DND-41 (cell line): Measurements from ENCODE around the gene SLC5A4.
A peak's percentile ranks its signal among the peaks of the same experiment; 100 is the strongest.
"Not testable (repeated sequence)": the region's sequence is repeated elsewhere in the genome, so short reads cannot be mapped to it uniquely, and the experiment has no call there.

Experiments used
- ATAC-seq: fragments of 200-7000 bp; cut with Tn5 transposase; 3 replicates; pipeline ENCODE4 v1.9.1; 2021; ENCODE audit warnings: low read depth; ENCODE audit not compliant: insufficient read depth
- DNase-seq: peaks from one replicate; pipeline ENCODE4 v3.0.0-alpha.2; 2020
- H2AFZ ChIP-seq: 2 replicates; pipeline ENCODE4 v1.6.0; 2012; ENCODE audit warnings: low read depth, low read length
- H3K27ac ChIP-seq: 2 replicates; pipeline ENCODE4 v1.5.1; 2012; ENCODE audit warnings: low read length, inconsistent platforms
- H3K27me3 ChIP-seq: fragments of 200-600 bp; sonication (generic); 2 replicates; pipeline ENCODE4 v1.6.0; 2012; ENCODE audit warnings: low read length, mild to moderate bottlenecking, inconsistent platforms; ENCODE audit not compliant: insufficient read depth, poor library complexity
- H3K36me3 ChIP-seq: 2 replicates; pipeline ENCODE4 v1.5.1; 2012; ENCODE audit warnings: low read length, inconsistent platforms; ENCODE audit not compliant: insufficient read depth
- H3K4me1 ChIP-seq: 2 replicates; pipeline ENCODE4 v1.5.1; 2012; ENCODE audit warnings: mild to moderate bottlenecking, low read length; ENCODE audit not compliant: insufficient read depth
- H3K4me2 ChIP-seq: 2 replicates; pipeline ENCODE4 v1.6.0; 2012; ENCODE audit warnings: mild to moderate bottlenecking, moderate library complexity, low read length, inconsistent platforms; ENCODE audit not compliant: insufficient read depth
- H3K4me3 ChIP-seq, 2 experiments: fragments of 200-600 bp in 1 of 2; shearing (Covaris generic) in 1 of 2; 2 replicates each; pipeline ENCODE4 v1.5.1; 2012 to 2016; ENCODE audit warnings: inconsistent platforms in 2 of 2, low read length in 2 of 2, mild to moderate bottlenecking in 2 of 2, low read depth in 1 of 2, moderate library complexity in 1 of 2
- H3K79me2 ChIP-seq: 2 replicates; pipeline ENCODE4 v1.6.0; 2012; ENCODE audit warnings: low read length, inconsistent platforms; ENCODE audit not compliant: insufficient read depth
- H3K9ac ChIP-seq: 2 replicates; pipeline ENCODE4 v1.6.0; 2012; ENCODE audit warnings: low read depth, mild to moderate bottlenecking, inconsistent platforms, low read length, moderate library complexity
- H3K9me3 ChIP-seq: 2 replicates; pipeline ENCODE4 v1.5.1; 2012; ENCODE audit warnings: low read length, moderate library complexity, mild to moderate bottlenecking, inconsistent platforms; ENCODE audit not compliant: insufficient read depth, severe bottlenecking
- H4K20me1 ChIP-seq: 2 replicates; pipeline ENCODE4 v1.6.0; 2012; ENCODE audit warnings: low read length; ENCODE audit not compliant: insufficient read depth
- CTCF ChIP-seq: IDR thresholded peaks from 2 replicates; pipeline ENCODE4 v1.5.1; 2012; ENCODE audit warnings: borderline replicate concordance, low read length, moderate library complexity, mild to moderate bottlenecking; ENCODE audit not compliant: poor library complexity, severe bottlenecking; ENCODE audit errors: extremely low read depth
- EZH2 ChIP-seq: IDR thresholded peaks from 3 replicates; pipeline ENCODE4 v1.6.1; 2012; ENCODE audit warnings: borderline replicate concordance, low read depth, mild to moderate bottlenecking, moderate library complexity, low read length, inconsistent platforms; ENCODE audit not compliant: severe bottlenecking

SLC5A4 gene

GRCh38 chr22:32202161-32202538 is 53.0 kb downstream of the SLC5A4 start:
- ATAC-seq: no peak
- Histone ChIP-seq H3K36me3 (no peaks in the 10 kb centered on the region), H2AFZ (no peak overlapping the region), H3K27ac (no peak overlapping the region), H4K20me1 (0 out of 2 replicates have a peak, but pooled peaks cover under 1% of the 10 kb centered on the region), H3K27me3 (peaks cover 10% of the 10 kb centered on the region), H3K4me2 (no peak overlapping the region), H3K4me3 (no peak overlapping the region), H3K79me2 (no peaks in the 10 kb centered on the region), H3K9me3 (no peaks in the 10 kb centered on the region), H3K4me1 (no peaks in the 10 kb centered on the region), H3K9ac (no peak overlapping the region)
- TF ChIP-seq EZH2: no peak
- TF ChIP-seq CTCF: no peak
- DNase-seq: no peak

- Histone ChIP-seq H2AFZ (no peak overlapping the region), H3K4me1 (no peaks in the 10 kb centered on the region), H3K27ac (no peak overlapping the region), H3K4me2 (no peak overlapping the region), H4K20me1 (no peaks in the 10 kb centered on the region), H3K79me2 (no peaks in the 10 kb centered on the region), H3K9me3 (no peaks in the 10 kb centered on the region), H3K9ac (no peak overlapping the region), H3K36me3 (no peaks in the 10 kb centered on the region), H3K27me3 (peaks cover 10% of the 10 kb centered on the region), H3K4me3 (no peak overlapping the region)
- no peak for TF ChIP-seq EZH2
- TF ChIP-seq CTCF: peak; percentile 15
- ATAC-seq (no peak), DNase-seq (no peak)
Observed at GRCh38 chr22:32200752-32201151, 54.4 kb downstream of the SLC5A4 start.

- TF ChIP-seq EZH2 (no peak), CTCF (no peak)
- Histone ChIP-seq H3K27ac (no peak overlapping the region), H3K4me1 (no peaks in the 10 kb centered on the region), H3K79me2 (no peaks in the 10 kb centered on the region), H3K9me3 (no peaks in the 10 kb centered on the region), H3K4me2 (no peak overlapping the region), H3K9ac (no peak overlapping the region), H4K20me1 (no peaks in the 10 kb centered on the region), H3K4me3 (no peak overlapping the region), H3K36me3 (no peaks in the 10 kb centered on the region), H3K27me3 (peaks cover 10% of the 10 kb centered on the region), H2AFZ (no peak overlapping the region)
- ATAC-seq (no peak), DNase-seq (no peak)
Observed at GRCh38 chr22:32199961-32200360, 55.2 kb downstream of the SLC5A4 start.

- H3K4me1 ChIP-seq: no peaks in the 10 kb centered on the region
- no peak overlapping the region for H3K27ac ChIP-seq
- no peak overlapping the region; the same call in 1 of the 2 replicates for H2AFZ ChIP-seq
- no peaks in the 10 kb centered on the region for H3K9me3 ChIP-seq
- no peak for DNase-seq
- no peaks in the 10 kb centered on the region for H3K79me2 ChIP-seq
- no peak overlapping the region for H3K4me3 ChIP-seq
- no peaks in the 10 kb centered on the region for H3K36me3 ChIP-seq
- peaks cover 10% of the 10 kb centered on the region for H3K27me3 ChIP-seq
- no peak for ATAC-seq
- H3K4me2 ChIP-seq: no peak overlapping the region
- no peak overlapping the region for H3K9ac ChIP-seq
- no peaks in the 10 kb centered on the region for H4K20me1 ChIP-seq
- TF ChIP-seq CTCF: no peak
Observed at GRCh38 chr22:32199341-32199740, 55.8 kb downstream of the SLC5A4 start.

- not testable (repeated sequence) for H3K4me3 ChIP-seq, H3K9me3 ChIP-seq, H3K4me1 ChIP-seq, H3K36me3 ChIP-seq, H3K9ac ChIP-seq, DNase-seq, H3K4me2 ChIP-seq, ATAC-seq, H3K27ac ChIP-seq, H3K79me2 ChIP-seq, H4K20me1 ChIP-seq, H2AFZ ChIP-seq
- H3K27me3 ChIP-seq: peaks cover 10% of the 10 kb centered on the region
Observed at GRCh38 chr22:32197553-32198226, 57.5 kb downstream of the SLC5A4 start.
